CD4-positive, CD25-positive, alpha-beta regulatory T cell (primary cell): ENCODE measurements around the gene ADD2. TPM values are rescaled to one million over a fixed set of nuclear protein-coding genes. Genes with fewer than 3 reads are reported as not detected.
A peak's percentile ranks its signal among the peaks of the same experiment; 100 is the strongest.

Source experiments
- ATAC-seq, 2 donors: fragments of 150-1000 bp; cut with Tn5 transposase; one replicate each; pipeline ENCODE4 v1.10.0; 2021; ENCODE audit warnings: low read depth in 2 of 2, moderate number of reproducible peaks in 2 of 2, moderate library complexity in 1 of 2
- DNase-seq, 3 donors: peaks; one replicate each; pipeline versions ENCODE4 v3.0.0 to v3.0.0-alpha.2; 2012 to 2022; ENCODE audit warnings: mixed read lengths in 1 of 3
- H3K27ac ChIP-seq: one replicate; pipeline ENCODE4 v1.7.0; 2013; ENCODE audit warnings: mild to moderate bottlenecking, low read length; ENCODE audit not compliant: insufficient read depth, poor library complexity, severe bottlenecking
- H3K27me3 ChIP-seq: one replicate; pipeline ENCODE4 v1.7.0; 2013; ENCODE audit warnings: low read length; ENCODE audit not compliant: control insufficient read depth, insufficient read depth
- H3K36me3 ChIP-seq: one replicate; pipeline ENCODE4 v1.7.0; 2013; ENCODE audit warnings: mild to moderate bottlenecking, low read length, moderate library complexity; ENCODE audit not compliant: control insufficient read depth, insufficient read depth
- H3K4me1 ChIP-seq: 2 replicates; pipeline ENCODE4 v1.7.0; 2013; ENCODE audit warnings: mild to moderate bottlenecking, low read length; ENCODE audit not compliant: insufficient read depth, control insufficient read depth, poor library complexity, severe bottlenecking
- H3K4me3 ChIP-seq: one replicate; pipeline ENCODE4 v1.7.0; 2013; ENCODE audit warnings: low read depth, mild to moderate bottlenecking, low read length, moderate library complexity
- H3K9me3 ChIP-seq, 2 experiments: 1 replicate in 1 of 2; 2 replicates in 1 of 2; pipeline ENCODE4 v1.7.0; 2013; ENCODE audit warnings: low read length in 2 of 2, mild to moderate bottlenecking in 1 of 2, moderate library complexity in 1 of 2; ENCODE audit not compliant: control insufficient read depth in 2 of 2
- H3K27ac Mint-ChIP-seq, 3 donors: one replicate each; pipeline ENCODE4 v1.8.0; 2020 to 2022; ENCODE audit warnings: mild to moderate bottlenecking in 3 of 3, mixed read lengths in 3 of 3, moderate library complexity in 2 of 3
- H3K27me3 Mint-ChIP-seq: one replicate; pipeline ENCODE4 v1.8.0; 2022; ENCODE audit warnings: mild to moderate bottlenecking, mixed read lengths
- H3K36me3 Mint-ChIP-seq: one replicate; pipeline ENCODE4 v1.8.0; 2020; ENCODE audit warnings: mixed read lengths
- H3K4me1 Mint-ChIP-seq, 4 donors: one replicate each; pipeline ENCODE4 v1.8.0; 2020 to 2022; ENCODE audit warnings: mixed read lengths in 4 of 4, mild to moderate bottlenecking in 1 of 4
- H3K4me3 Mint-ChIP-seq, 4 donors: one replicate each; pipeline ENCODE4 v1.8.0; 2020 to 2022; ENCODE audit warnings: mild to moderate bottlenecking in 4 of 4, mixed read lengths in 4 of 4, moderate library complexity in 3 of 4
- H3K9me3 Mint-ChIP-seq, 7 donors: one replicate each; pipeline ENCODE4 v1.8.0; 2020 to 2022; ENCODE audit warnings: mixed read lengths in 7 of 7, mild to moderate bottlenecking in 3 of 7, moderate library complexity in 2 of 7
- polyA plus RNA-seq, 4 donors: library from polyadenylated mRNA; unstranded; fragments of 300-500 nt; fragmentation: Illumina TruSeq; gene quantifications; one replicate each; pipeline ENCODE4 v1.2.3, GENCODE V29; 2021
- total RNA-seq: library from RNA; stranded (reverse); gene quantifications from one replicate; pipeline ENCODE4 v1.2.3, GENCODE V29; 2022

The ADD2 gene
- total and polyA plus RNA-seq, 5 donors from 2014 or later: 0.02 to 0.67 TPM; not detected in 3

DNA sequence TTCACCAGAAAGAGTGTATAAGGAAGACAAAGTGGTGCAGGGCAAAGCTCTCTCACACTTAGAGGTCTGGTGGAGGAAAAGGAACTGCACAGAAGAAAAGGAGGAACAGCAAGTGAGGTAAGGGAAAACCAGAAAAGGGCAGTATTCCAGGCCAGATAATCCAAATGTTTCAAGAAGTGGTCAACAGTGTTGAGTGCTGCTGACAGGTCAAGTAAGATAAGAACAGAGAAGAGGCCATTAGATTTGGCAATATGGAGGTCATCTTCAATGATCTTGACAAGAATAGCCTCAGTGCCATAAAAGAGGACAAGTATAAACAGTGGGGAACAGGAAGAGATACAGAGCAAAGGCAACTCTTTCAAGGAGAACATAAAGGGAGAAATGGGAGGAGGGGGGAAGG is 15.0 kb downstream of the ADD2 start:
- Histone ChIP-seq H3K9me3 (no peaks in the 10 kb centered on the region), H3K36me3 (no peaks in the 10 kb centered on the region), H3K4me1 (no peaks in the 10 kb centered on the region), H3K27me3 (peaks cover 15% of the 10 kb centered on the region), H3K4me3 (no peak overlapping the region), H3K27ac (no peak overlapping the region)
- no peaks in the 10 kb centered on the region for H3K4me1 Mint-ChIP-seq
- H3K27ac Mint-ChIP-seq: no peak overlapping the region
- H3K36me3 Mint-ChIP-seq: no peaks in the 10 kb centered on the region
- peaks cover 16% of the 10 kb centered on the region for H3K27me3 Mint-ChIP-seq
- DNase-seq (no peak), ATAC-seq (no peak)
- H3K9me3 Mint-ChIP-seq: peaks cover 0 to 2% (median 0%) of the 10 kb centered on the region in 7 donors
- H3K4me3 Mint-ChIP-seq: no peak overlapping the region

DNA sequence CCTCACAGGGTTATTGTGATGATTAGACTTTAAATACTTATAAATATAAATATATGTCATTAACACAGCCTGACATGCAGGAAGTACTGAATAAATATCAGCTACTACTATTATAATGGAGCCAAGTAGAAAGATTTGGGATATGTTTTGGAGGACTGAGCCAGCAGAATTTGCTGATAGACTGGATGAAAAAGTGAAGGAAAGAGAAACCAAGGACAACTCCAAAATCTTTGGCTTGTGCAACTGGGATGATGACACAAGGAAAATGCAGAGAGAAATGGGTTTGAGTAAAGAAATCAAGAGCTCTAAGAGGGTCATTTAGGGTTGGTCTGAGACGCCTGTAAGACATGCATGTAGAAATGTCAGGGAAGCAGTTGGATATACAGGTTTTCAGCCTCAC is 15.6 kb downstream of the ADD2 start:
- no peak overlapping the region for H3K4me3 Mint-ChIP-seq

DNA sequence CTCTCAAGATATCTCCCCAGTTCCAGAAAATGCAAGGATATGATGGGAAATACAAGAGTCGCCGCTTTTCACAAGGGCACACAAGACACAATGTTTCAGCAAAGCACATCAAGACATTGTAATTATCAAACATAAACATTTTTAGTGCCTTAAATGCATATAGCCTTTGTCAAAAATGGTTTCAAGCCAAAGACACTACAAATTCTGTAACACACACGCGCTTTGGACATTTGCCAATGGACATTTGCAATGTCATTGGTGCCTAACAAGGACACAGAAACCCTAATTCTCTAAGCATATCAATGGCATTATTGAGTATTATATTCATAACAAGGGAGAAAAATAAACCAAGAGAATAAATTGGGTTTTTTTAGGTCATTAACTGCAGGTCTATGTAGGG is 16.1 kb downstream of the ADD2 start:
- Histone ChIP-seq H3K27ac (no peak overlapping the region), H3K27me3 (peaks cover 13% of the 10 kb centered on the region), H3K4me3 (no peak overlapping the region), H3K4me1 (no peaks in the 10 kb centered on the region), H3K9me3 (no peaks in the 10 kb centered on the region), H3K36me3 (no peaks in the 10 kb centered on the region)
- H3K4me3 Mint-ChIP-seq: no peak overlapping the region
- ATAC-seq (no peak), DNase-seq (no peak)
- no peaks in the 10 kb centered on the region for H3K4me1 Mint-ChIP-seq
- H3K27me3 Mint-ChIP-seq: peaks cover 15% of the 10 kb centered on the region
- no peaks in the 10 kb centered on the region for H3K36me3 Mint-ChIP-seq
- H3K27ac Mint-ChIP-seq: no peak overlapping the region
- H3K9me3 Mint-ChIP-seq: peaks cover 0 to 2% (median 0%) of the 10 kb centered on the region in 7 donors

More for the DNA sequence above, 15.6 kb downstream of the ADD2 start:
- H3K27me3 Mint-ChIP-seq: peaks cover 16% of the 10 kb centered on the region
- Histone ChIP-seq H3K36me3 (no peaks in the 10 kb centered on the region), H3K4me3 (no peak overlapping the region), H3K4me1 (no peaks in the 10 kb centered on the region), H3K9me3 (no peaks in the 10 kb centered on the region), H3K27ac (no peak overlapping the region), H3K27me3 (peaks cover 13% of the 10 kb centered on the region)
- DNase-seq (no peak), ATAC-seq (no peak)
- peaks cover 0 to 2% (median 0%) of the 10 kb centered on the region in 7 donors for H3K9me3 Mint-ChIP-seq
- no peak overlapping the region for H3K27ac Mint-ChIP-seq
- no peaks in the 10 kb centered on the region for H3K36me3 Mint-ChIP-seq
- H3K4me1 Mint-ChIP-seq: no peaks in the 10 kb centered on the region

DNA sequence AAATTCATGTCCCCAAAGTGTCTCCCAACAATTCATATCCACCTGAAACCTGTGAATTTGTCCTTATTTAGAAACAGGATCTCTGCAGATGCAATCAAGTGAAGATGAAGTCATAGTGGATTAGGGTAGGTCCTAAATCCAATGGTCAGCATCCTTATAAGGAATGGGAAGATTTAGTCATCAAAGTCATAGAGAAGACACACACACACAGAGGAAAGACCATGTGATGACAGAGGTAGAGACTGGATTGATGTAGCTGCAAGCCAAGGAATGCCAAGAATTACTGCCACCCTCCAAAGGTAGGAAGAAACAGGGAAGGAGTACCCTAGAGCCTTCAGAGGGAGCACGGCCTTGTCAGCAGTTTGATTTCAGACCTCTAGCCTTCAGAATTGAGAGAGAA is 17.7 kb downstream of the ADD2 start:
- H3K4me3 Mint-ChIP-seq: no peak overlapping the region
- DNase-seq: no peak

DNA sequence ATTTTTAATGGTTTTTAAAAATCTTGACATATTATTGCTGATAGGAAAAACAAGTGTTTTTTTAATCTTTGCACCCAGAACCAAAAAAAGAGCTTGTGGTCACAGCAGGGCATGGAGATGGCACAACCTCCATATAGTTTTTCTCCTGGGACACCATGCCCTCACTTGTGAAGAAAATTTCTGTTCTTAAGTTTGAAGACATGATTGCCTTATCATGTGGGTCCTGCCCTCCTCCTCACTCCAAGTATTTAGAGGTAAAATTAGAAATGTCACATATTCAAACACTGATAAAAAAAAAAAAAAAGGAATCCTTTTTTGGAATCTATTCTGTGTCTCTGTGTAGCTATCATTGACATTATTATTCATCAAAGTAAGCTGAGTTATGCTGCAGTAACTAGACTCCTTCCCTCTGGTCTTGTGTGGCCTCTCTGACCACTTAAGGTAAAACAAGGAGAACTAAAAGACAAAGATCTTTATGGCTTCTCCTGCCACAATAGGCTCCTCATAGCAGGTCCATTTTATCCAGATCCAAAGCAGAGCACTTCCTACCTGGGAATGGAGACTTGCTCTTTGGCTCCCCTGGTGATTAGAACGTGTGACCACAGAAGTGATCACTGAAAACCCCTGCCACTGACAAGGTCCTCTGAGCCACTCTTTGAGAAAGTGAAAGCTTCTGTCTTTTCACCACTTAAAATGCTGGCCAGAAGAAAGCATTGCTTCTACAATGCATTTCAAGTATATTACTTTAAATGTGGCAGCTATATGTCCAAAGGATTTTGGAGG is 19.8 kb downstream of the ADD2 start:
- H3K36me3 Mint-ChIP-seq: no peaks in the 10 kb centered on the region
- Histone ChIP-seq H3K36me3 (no peaks in the 10 kb centered on the region), H3K27me3 (peaks cover 6% of the 10 kb centered on the region), H3K9me3 (no peaks in the 10 kb centered on the region), H3K4me1 (no peaks in the 10 kb centered on the region), H3K4me3 (no peak overlapping the region), H3K27ac (no peak overlapping the region)
- H3K27me3 Mint-ChIP-seq: peaks cover 9% of the 10 kb centered on the region
- peaks cover 0 to 2% (median 0%) of the 10 kb centered on the region in 7 donors for H3K9me3 Mint-ChIP-seq
- no peak overlapping the region for H3K27ac Mint-ChIP-seq
- H3K4me3 Mint-ChIP-seq: no peak overlapping the region
- no peaks in the 10 kb centered on the region for H3K4me1 Mint-ChIP-seq
- ATAC-seq (no peak), DNase-seq (no peak)

More for the DNA sequence above, 17.7 kb downstream of the ADD2 start:
- Histone ChIP-seq H3K4me1 (no peaks in the 10 kb centered on the region), H3K4me3 (no peak overlapping the region), H3K36me3 (no peaks in the 10 kb centered on the region), H3K27me3 (peaks cover 13% of the 10 kb centered on the region), H3K27ac (no peak overlapping the region), H3K9me3 (no peaks in the 10 kb centered on the region)
- no peak for ATAC-seq
- H3K27me3 Mint-ChIP-seq: peaks cover 9% of the 10 kb centered on the region
- no peaks in the 10 kb centered on the region for H3K4me1 Mint-ChIP-seq
- no peaks in the 10 kb centered on the region for H3K36me3 Mint-ChIP-seq
- no peak overlapping the region for H3K27ac Mint-ChIP-seq
- H3K9me3 Mint-ChIP-seq: peaks cover 0 to 2% (median 0%) of the 10 kb centered on the region in 7 donors

DNA sequence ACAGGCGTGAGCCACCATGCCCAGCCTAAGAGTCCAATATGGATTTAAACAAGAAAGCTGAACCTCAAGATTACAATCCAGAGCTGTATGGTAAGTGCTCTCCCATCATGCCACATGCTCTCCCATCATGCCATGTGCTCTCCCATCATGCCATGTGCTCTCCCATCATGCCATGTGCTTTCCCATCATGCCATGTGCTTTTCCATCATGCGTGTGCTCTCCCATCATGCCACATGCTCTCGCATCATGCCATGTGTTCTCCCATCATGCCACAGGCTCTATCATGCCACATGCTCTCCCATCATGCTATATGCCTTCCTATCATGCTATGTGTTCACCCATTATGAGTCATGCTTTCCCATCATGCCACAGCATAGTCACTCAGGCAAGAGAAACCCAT is 20.7 kb downstream of the ADD2 start:
- H3K36me3 Mint-ChIP-seq: no peaks in the 10 kb centered on the region
- Histone ChIP-seq H3K27me3 (peaks cover 2% of the 10 kb centered on the region), H3K4me1 (no peaks in the 10 kb centered on the region), H3K9me3 (no peaks in the 10 kb centered on the region), H3K27ac (no peak overlapping the region), H3K36me3 (no peaks in the 10 kb centered on the region), H3K4me3 (no peak overlapping the region)
- H3K4me3 Mint-ChIP-seq: no peak overlapping the region
- no peaks in the 10 kb centered on the region for H3K4me1 Mint-ChIP-seq
- ATAC-seq (no peak), DNase-seq (no peak)
- H3K27ac Mint-ChIP-seq: peak overlapping the region in 1 of 3 donors; percentile 53
- peaks cover 0 to 2% (median 0%) of the 10 kb centered on the region in 7 donors for H3K9me3 Mint-ChIP-seq
- H3K27me3 Mint-ChIP-seq: peaks cover 9% of the 10 kb centered on the region

DNA sequence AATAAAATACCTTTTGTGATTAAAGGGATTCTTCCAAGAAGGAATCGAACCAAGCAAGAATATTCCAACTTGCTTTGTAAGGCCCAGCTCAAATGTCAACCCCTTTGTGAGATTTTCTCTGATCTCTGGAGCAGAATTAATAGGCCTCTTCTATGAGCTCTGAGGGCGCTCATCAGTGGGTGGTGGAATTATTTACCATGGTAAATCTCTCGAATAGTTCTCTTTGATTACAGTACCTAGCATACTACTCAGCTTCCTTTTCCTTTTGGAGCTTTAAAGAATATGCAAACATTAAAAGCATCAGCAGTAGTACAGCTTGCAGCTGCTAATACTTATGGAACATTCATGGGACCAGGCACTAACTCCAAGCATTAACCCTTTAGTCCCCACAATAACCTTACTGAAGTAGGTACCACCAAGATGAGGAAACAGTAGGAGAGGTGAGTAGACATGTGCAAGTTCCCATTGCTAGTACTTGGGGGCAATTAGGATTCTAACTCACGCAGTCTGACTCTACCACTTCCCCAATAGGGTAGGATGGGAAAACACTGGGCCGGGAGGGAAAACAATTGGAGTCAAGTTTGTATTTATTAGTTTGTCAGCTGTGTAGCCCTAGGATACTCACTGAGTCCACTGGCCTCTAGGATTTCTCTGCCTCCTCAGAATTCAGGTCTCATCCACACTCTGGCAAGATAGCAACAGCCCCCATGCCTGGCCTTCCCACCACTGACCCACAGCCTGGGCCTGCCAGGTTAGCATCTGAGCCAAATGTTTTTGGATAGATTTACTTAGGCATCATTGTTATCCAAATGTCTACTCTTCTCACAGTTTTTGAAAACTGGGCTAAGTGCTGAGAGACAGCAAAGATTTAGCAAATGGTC is 21.7 kb downstream of the ADD2 start:
- H3K36me3 ChIP-seq: no peaks in the 10 kb centered on the region
- H3K9me3 ChIP-seq: no peaks in the 10 kb centered on the region
- H3K4me1 ChIP-seq: no peaks in the 10 kb centered on the region
- DNase-seq (no peak), ATAC-seq (no peak)
- no peak overlapping the region for H3K4me3 ChIP-seq
- no peak overlapping the region for H3K4me3 Mint-ChIP-seq
- H3K4me1 Mint-ChIP-seq: no peaks in the 10 kb centered on the region
- no peak overlapping the region for H3K27ac ChIP-seq
- H3K9me3 Mint-ChIP-seq: peaks cover 0 to 2% (median 0%) of the 10 kb centered on the region in 7 donors
- no peaks in the 10 kb centered on the region for H3K36me3 Mint-ChIP-seq
- peaks cover 2% of the 10 kb centered on the region for H3K27me3 ChIP-seq
- H3K27me3 Mint-ChIP-seq: peaks cover 3% of the 10 kb centered on the region
- no peak overlapping the region for H3K27ac Mint-ChIP-seq
